C4-2B (cell line): Measurements from ENCODE around the gene SOX6.
"Not testable (repeated sequence)": the region's sequence is repeated elsewhere in the genome, so short reads cannot be mapped to it uniquely, and the experiment has no call there.

Source experiments
- H3K27ac ChIP-seq: fragments of 450-650 bp; 2 replicates; pipeline ENCODE4 v1.5.1; 2017
- ZFX ChIP-seq: fragments of 450-650 bp; IDR thresholded peaks from 2 replicates; pipeline ENCODE4 v1.6.1; 2017
- TF ChIP-seq, protein P1 (sequence below): fragments of 450-650 bp; conservative IDR thresholded peaks from 2 replicates; pipeline ENCODE4 v1.5.1; 2017; ENCODE audit warnings: mild to moderate bottlenecking

Gene SOX6

DNA sequence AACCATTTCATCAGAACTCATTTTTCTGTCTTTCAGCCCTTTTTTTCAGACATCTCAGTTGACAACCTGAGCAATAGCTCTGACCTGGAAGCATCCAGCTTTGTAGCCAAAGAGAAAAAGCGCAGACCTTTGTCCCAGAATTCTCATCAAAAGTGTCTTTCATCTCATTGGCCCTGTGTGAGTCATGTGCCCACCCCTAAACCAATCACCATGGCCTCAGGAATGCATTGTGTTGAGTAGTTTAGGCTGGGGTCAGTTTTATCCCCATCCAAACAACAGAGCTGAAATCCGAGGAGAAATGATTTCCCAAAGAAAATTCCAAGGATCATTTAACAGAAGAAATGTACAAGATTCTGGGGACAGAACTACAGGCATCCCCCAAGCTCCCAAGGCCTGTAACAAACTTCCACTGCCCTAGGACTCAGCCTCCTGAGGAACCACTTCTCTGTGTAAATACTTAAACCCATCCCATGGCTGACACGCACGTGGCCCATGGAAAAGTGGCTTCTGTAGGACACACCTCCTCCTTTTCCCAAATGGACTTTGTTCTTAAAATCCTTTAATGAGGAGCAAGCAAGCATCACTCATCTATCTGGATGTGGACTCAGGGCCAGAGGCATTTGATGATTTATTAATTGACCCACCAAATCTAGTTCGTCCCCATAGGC, 429.0 kb downstream of the SOX6 start:
- no peak overlapping the region for H3K27ac ChIP-seq
- no peak for TF ChIP-seq ZFX
- TF ChIP-seq, protein P1, sequence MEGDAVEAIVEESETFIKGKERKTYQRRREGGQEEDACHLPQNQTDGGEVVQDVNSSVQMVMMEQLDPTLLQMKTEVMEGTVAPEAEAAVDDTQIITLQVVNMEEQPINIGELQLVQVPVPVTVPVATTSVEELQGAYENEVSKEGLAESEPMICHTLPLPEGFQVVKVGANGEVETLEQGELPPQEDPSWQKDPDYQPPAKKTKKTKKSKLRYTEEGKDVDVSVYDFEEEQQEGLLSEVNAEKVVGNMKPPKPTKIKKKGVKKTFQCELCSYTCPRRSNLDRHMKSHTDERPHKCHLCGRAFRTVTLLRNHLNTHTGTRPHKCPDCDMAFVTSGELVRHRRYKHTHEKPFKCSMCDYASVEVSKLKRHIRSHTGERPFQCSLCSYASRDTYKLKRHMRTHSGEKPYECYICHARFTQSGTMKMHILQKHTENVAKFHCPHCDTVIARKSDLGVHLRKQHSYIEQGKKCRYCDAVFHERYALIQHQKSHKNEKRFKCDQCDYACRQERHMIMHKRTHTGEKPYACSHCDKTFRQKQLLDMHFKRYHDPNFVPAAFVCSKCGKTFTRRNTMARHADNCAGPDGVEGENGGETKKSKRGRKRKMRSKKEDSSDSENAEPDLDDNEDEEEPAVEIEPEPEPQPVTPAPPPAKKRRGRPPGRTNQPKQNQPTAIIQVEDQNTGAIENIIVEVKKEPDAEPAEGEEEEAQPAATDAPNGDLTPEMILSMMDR = no peak

DNA sequence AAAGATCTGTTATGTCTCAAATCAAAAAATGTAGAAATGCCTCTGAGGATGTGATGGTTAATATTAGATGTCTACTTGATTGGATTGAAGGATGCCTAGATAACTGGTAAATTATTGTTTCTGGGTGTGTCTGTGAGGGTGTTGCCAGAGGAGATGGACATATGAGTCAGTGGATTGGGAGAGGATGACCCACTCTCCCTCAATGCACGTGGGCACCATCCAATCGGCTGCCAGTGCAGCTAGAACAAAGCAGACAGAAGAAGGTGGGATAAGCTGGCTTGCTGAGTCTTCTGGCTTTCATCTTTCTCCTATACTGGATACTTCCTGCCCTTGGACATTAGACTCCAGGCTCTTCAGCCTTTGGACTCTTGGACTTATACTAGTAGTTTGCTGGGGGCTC, 430.3 kb downstream of the SOX6 start:
- no peak overlapping the region for H3K27ac ChIP-seq
- TF ChIP-seq, protein P1 = no peak
- no peak for TF ChIP-seq ZFX

DNA sequence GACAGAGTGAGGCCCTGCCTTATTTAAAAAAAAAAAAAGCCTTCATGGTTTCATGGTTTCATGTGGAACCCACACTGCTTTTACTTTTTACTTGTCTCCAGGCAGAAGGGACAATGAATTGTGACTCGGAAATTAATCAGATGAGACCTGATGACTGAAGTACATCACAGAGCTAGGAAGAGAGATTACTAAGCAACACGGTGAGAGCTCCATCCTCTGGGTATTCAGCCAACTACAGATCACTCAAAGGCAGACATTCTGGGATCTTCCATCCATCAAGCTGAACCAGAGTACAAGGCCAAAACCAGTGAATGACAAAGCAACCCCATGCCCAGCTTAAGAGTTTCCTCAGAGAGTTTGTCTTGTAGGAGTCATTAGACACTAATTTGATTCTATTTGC, 433.2 kb downstream of the SOX6 start:
- no peak overlapping the region for H3K27ac ChIP-seq
- TF ChIP-seq, protein P1 = no peak
- TF ChIP-seq ZFX = no peak

DNA sequence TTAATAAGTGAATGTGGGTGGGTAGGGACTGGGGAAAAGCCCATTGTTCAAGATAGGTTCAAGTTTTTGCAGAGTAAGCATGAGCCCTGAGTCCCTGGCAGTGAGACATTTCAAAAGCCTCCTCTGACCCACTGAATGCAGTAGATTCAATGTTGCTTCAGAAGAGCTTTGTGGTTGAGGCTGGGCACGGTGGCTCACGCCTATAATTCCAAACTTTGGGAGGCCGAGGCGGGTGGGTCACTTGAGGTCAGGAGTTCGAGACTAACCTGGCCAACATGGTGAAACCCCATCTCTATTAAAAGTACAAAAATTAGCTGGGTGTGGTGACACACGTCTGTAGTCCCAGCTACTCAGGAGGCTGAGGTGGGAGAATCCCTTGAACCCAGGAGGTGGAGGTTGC, 433.6 kb downstream of the SOX6 start:
- H3K27ac ChIP-seq = not testable (repeated sequence)

DNA sequence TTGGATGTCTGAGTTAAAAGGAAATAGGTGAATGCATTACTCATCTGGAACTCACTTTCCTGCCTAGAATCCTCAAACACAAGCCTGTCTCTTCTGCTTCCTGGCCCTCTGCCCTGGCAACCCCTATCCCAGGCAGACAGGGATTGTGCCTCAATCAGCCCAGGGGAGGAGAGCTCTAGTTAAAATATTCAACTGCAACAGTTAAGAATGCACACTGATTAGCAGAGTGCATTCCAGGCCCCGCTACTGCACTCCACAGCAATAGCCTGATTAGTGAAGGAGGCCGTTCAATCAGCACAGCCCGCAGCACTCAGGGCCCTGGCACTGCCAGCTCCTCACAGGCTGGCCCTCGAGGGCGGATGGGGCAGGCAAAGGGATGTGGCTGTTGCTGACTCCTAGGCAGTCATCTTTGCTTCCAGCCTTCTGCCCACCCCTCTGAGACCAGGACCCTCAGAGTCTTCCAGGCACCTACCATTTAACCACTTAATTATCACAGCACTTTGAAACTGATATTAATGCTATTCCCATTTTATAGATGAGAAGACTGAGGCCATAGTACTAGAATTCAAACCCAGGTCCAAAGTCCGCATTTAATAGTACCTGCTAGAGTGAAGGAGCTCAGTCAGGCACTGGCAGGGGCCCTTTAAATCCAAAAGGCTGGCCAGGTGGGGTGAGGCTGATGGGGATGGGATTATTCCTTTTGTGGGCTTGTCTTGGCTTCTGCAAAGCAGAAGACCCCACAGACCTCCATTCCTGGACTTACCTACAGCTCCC, 435.3 kb downstream of the SOX6 start:
- H3K27ac ChIP-seq = no peak overlapping the region
- TF ChIP-seq ZFX = no peak
- TF ChIP-seq, protein P1 = no peak

DNA sequence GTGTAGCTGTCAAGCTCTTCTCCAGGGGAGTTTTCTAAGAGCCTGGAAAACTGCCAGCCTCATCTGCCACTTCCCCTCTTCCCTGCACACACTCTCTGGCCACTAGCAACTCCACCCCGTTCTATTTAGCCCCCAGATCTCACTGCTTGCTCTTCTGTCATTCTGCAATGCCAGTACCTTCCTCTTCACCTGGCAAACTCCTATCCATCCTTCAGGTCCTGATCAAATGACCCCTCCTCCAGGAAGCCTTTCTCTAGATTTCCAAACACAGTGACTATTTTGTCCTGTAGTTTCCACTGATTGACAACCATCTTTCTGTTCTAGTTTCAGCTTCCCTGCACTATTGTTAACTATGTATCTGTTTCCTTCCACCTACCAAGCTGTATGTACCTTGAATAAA, 437.7 kb downstream of the SOX6 start:
- TF ChIP-seq, protein P1 = no peak
- no peak for TF ChIP-seq ZFX
- no peak overlapping the region for H3K27ac ChIP-seq

DNA sequence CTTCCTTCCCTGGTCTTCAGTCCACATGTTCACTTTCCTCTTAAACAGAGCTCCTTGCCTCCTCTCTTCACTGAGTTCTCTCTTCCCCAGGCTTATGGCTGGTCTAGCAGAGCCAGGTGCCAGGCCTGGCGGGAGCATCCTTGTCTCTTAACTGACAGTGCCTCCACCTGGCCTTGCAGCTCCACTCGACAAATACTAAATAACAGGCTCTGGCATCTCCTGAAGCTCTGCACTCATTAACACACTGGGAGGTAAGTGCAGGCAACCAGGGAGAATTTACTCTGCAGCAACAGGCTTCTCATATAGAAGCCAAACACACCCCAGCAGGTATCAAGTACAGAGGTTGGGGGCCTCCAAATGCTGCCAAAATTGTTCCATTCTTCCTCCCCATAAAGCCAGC, 438.1 kb downstream of the SOX6 start:
- no peak for TF ChIP-seq ZFX
- TF ChIP-seq, protein P1 = no peak

More for the DNA sequence above, 438.1 kb downstream of the SOX6 start:
- no peak overlapping the region for H3K27ac ChIP-seq
